ENCODE results near the gene PHF21A. TPM values are rescaled to one million over a fixed set of nuclear protein-coding genes. Genes with fewer than 3 reads are reported as not detected.

PHF21A gene
- total RNA-seq, 4 donors from 2014 or later = 28.5 to 53.9 (median 42.2) TPM

- Histone ChIP-seq H3K4me1 (no peaks in the 10 kb centered on the region), H3K27me3 (no peaks in the 10 kb centered on the region), H3K4me3 (no peak overlapping the region), H3K27ac (no peak overlapping the region), H3K9me3 (no peaks in the 10 kb centered on the region), H3K36me3 (no peaks in the 10 kb centered on the region)
- no peak for ATAC-seq
- WGBS, 2 donors (ENCODE audit: low coverage in 1 of 2) = 48 to 59% methylated on average over 2 to 3 of the region's 3 CpGs
- TF ChIP-seq CTCF (IDR thresholded peaks at IDR 0.05) (no peak), POLR2A (IDR thresholded peaks at IDR 0.05) (no peak), EP300 (IDR thresholded peaks at IDR 0.05) (no peak), POLR2AphosphoS5 (IDR thresholded peaks at IDR 0.05) (no peak)
Observed at GRCh38 chr11:46130286-46130940, 9.2 kb upstream of the PHF21A start.

- Histone ChIP-seq H3K27me3 (no peaks in the 10 kb centered on the region), H3K36me3 (no peaks in the 10 kb centered on the region), H3K4me1 (no peaks in the 10 kb centered on the region), H3K9me3 (no peaks in the 10 kb centered on the region), H3K4me3 (no peak overlapping the region), H3K27ac (no peak overlapping the region)
- ATAC-seq = no peak
- 86 to 100% methylated on average over 2 of the region's 2 CpGs for WGBS, 2 donors (ENCODE audit: low coverage in 1 of 2)
- no peak for TF ChIP-seq POLR2A (IDR thresholded peaks at IDR 0.05)
- TF ChIP-seq EP300 (IDR thresholded peaks at IDR 0.05) = no peak
- TF ChIP-seq CTCF (IDR thresholded peaks at IDR 0.05) = no peak
- no peak for TF ChIP-seq POLR2AphosphoS5 (IDR thresholded peaks at IDR 0.05)
Observed at GRCh38 chr11:46129133-46129532, 7.9 kb upstream of the PHF21A start.

- WGBS, 2 donors (ENCODE audit: low coverage in 1 of 2) = 34 to 47% methylated on average over 3 to 4 of the region's 5 CpGs
- peak; percentile 71 for ATAC-seq
- peak in 1 of 4 experiments; percentile 16 for TF ChIP-seq CTCF (IDR thresholded peaks at IDR 0.05)
- TF ChIP-seq POLR2A (IDR thresholded peaks at IDR 0.05) = no peak
- no peaks in the 10 kb centered on the region for H3K9me3 ChIP-seq
- H3K4me1 ChIP-seq = peaks cover 0 to 9% (median 0%) of the 10 kb centered on the region in 3 donors
- no peak overlapping the region for H3K27ac ChIP-seq
- no peak overlapping the region for H3K4me3 ChIP-seq
- H3K27me3 ChIP-seq = no peaks in the 10 kb centered on the region
- H3K36me3 ChIP-seq = no peaks in the 10 kb centered on the region
Observed at GRCh38 chr11:46127150-46127638, 5.9 kb upstream of the PHF21A start.

GRCh38 chr11:46125284-46125683 lies 4.0 kb upstream of the PHF21A start:
- no peaks in the 10 kb centered on the region for H3K27me3 ChIP-seq
- peaks cover 0 to 9% (median 0%) of the 10 kb centered on the region in 3 donors for H3K4me1 ChIP-seq
- TF ChIP-seq CTCF (IDR thresholded peaks at IDR 0.05) (no peak), POLR2AphosphoS5 (IDR thresholded peaks at IDR 0.05) (no peak), POLR2A (IDR thresholded peaks at IDR 0.05) (no peak)
- H3K36me3 ChIP-seq = no peaks in the 10 kb centered on the region
- no peaks in the 10 kb centered on the region for H3K9me3 ChIP-seq
- H3K27ac ChIP-seq = no peak overlapping the region
- H3K4me3 ChIP-seq = no peak overlapping the region
- no peak for ATAC-seq
- WGBS, 2 donors (ENCODE audit: low coverage in 1 of 2) = 97 to 100% methylated on average over 2 of the region's 3 CpGs

Measured in gastroesophageal sphincter (tissue), 4 donors.